ENCODE data around the gene ZFYVE28.

Gene ZFYVE28

DNA sequence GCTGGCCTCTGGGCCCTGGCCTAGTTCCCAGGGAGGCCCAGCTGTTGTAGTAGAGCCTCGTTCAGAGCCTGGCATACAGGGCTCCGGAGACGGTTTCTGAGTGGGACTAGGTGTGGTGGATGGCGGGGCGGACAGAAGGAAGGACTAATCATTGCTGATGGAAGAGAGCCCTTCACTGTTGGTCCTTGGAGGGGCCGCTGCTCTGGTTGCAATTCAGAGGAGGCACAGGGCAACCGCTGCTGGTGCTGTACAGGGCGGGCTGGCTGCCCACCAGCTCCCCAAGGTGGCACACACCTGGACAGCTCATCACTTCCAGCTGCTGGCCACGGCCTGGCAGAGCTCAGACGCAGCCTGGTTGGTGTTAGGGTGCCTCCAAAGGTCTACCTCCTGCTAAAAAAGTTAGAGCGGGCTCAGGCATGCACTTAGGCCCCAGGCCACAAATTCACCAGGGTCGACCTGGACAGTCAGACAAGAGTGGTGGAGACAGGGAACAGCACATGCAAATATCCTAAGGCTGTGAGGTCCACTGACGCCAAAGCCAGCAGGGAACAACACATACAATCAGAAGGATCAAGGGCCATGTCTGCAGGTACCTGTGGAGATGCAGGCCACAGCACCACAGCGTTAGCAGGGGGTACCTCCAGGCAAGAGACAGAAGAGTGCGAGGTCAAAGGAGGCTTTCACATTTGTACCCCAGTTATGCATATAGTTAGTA is 43.0 kb upstream of the ZFYVE28 start:
- H3K4me3 ChIP-seq: no peak overlapping the region
- DNase-seq: no peak
- H3K9me3 ChIP-seq: no peaks in the 10 kb centered on the region
- H3K27ac ChIP-seq: no peak overlapping the region
- TF ChIP-seq, protein P1, sequence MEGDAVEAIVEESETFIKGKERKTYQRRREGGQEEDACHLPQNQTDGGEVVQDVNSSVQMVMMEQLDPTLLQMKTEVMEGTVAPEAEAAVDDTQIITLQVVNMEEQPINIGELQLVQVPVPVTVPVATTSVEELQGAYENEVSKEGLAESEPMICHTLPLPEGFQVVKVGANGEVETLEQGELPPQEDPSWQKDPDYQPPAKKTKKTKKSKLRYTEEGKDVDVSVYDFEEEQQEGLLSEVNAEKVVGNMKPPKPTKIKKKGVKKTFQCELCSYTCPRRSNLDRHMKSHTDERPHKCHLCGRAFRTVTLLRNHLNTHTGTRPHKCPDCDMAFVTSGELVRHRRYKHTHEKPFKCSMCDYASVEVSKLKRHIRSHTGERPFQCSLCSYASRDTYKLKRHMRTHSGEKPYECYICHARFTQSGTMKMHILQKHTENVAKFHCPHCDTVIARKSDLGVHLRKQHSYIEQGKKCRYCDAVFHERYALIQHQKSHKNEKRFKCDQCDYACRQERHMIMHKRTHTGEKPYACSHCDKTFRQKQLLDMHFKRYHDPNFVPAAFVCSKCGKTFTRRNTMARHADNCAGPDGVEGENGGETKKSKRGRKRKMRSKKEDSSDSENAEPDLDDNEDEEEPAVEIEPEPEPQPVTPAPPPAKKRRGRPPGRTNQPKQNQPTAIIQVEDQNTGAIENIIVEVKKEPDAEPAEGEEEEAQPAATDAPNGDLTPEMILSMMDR (IDR thresholded peaks at IDR 0.05): no peak
- intact Hi-C loops (cut with DNase I; ENCODE audit: low total_unique reads): loop anchor here (5.0 kb wide), 3 partner anchors 44 to 244 kb away; partner anchors contain the start of genes CFAP99, HAUS3, POLN and ZFYVE28
- H3K27me3 ChIP-seq: peaks cover 0 to 26% of the 10 kb centered on the region in 2 donors
- H3K36me3 ChIP-seq: no peaks in the 10 kb centered on the region
- peaks cover 0 to 19% (median 11%) of the 10 kb centered on the region in 4 donors for H3K4me1 ChIP-seq

GRCh38 chr4:2459589-2460349 is 41.3 kb upstream of the ZFYVE28 start:
- H3K9me3 ChIP-seq: no peaks in the 10 kb centered on the region
- TF ChIP-seq, protein P1 (IDR thresholded peaks at IDR 0.05): no peak
- no peaks in the 10 kb centered on the region for H3K36me3 ChIP-seq
- H3K27ac ChIP-seq: no peak overlapping the region
- peaks cover 0 to 19% (median 11%) of the 10 kb centered on the region in 4 donors for H3K4me1 ChIP-seq
- H3K4me3 ChIP-seq: no peak overlapping the region
- intact Hi-C loops (cut with DNase I; ENCODE audit: low total_unique reads): loop anchor here (5.0 kb wide), 3 partner anchors 42 to 242 kb away; partner anchors contain the start of genes CFAP99, HAUS3, POLN and ZFYVE28
- H3K27me3 ChIP-seq: peaks cover 0 to 26% of the 10 kb centered on the region in 2 donors
- no peak for DNase-seq

- Histone ChIP-seq H3K36me3 (no peaks in the 10 kb centered on the region), H3K9me3 (no peaks in the 10 kb centered on the region), H3K4me3 (no peak overlapping the region), H3K4me1 (peaks cover 0 to 19% (median 11%) of the 10 kb centered on the region in 4 donors), H3K27me3 (peaks cover 0 to 26% of the 10 kb centered on the region in 2 donors), H3K27ac (no peak overlapping the region)
- TF ChIP-seq, protein P1 (IDR thresholded peaks at IDR 0.05): no peak
- intact Hi-C loops (cut with DNase I; ENCODE audit: low total_unique reads): no loop called here
- no peak for DNase-seq
Measured at GRCh38 chr4:2458546-2459491, 40.4 kb upstream of the ZFYVE28 start.

DNA sequence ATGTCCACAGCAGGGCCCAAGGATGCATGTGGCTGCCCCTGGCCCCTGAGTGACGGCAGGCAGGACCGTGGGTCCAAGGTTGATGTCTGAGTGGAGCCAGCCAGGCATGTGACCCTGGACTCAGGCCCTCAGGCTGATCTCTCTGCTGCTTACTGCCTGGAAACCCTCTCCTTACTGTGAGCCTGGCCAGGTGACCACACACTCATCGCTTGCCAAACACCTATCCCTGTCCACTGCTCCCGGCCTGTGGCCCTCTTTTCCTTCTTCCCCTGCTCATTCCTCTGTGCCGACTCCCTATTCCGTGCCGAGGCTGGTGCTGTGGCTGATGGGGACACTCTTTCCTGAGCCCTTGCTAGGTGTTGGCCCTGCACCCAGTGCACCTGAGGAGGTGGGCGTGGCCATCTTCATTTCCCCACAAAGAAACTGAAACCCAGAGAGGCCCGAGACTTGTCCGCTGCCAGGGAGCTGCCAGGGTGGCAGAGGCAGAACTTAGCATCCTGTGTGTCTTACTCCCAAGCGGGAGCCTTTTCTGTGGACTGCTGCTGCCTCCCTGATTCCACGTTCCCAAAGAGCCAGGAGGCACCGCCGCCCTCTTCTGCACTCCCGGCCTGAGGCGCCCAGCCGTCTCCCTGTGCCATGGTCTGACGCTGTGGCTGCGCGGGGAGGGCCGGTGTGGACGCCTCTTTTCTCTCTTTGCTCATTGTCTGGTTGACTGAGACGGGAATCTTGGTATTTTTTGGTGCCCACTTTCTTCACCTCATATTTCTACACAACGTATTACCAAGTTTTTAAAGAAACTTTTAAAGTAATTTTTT is 39.2 kb upstream of the ZFYVE28 start:
- no peak for DNase-seq
- Histone ChIP-seq H3K27ac (no peak overlapping the region), H3K36me3 (no peaks in the 10 kb centered on the region), H3K4me1 (peaks cover 0 to 10% (median 5%) of the 10 kb centered on the region in 4 donors), H3K27me3 (peaks cover 0 to 26% of the 10 kb centered on the region in 2 donors), H3K4me3 (no peak overlapping the region), H3K9me3 (no peaks in the 10 kb centered on the region)
- intact Hi-C loops (cut with DNase I; ENCODE audit: low total_unique reads): no loop called here
- TF ChIP-seq, protein P1 (IDR thresholded peaks at IDR 0.05): no peak

All from tibial artery (tissue), 4 donors.